ENCODE measurements around the gene G6PC3. TPM values are rescaled to one million over a fixed set of nuclear protein-coding genes. Genes with fewer than 3 reads are reported as not detected.

G6PC3 gene
- total RNA-seq, 1 experiment from 2014 or later: 105 TPM

- no peak overlapping the region for H3T11ph ChIP-seq (ENCODE audit: low read length)
- H3K79me1 ChIP-seq (ENCODE audit: insufficient read depth, low read depth, low read length, poor library complexity, severe bottlenecking): no peaks in the 10 kb centered on the region
- no CpG with 5 or more reads among the region's 5 CpGs for WGBS (ENCODE audit: extremely low coverage, insufficient read length, low lambda C conversion rate)
- no peak overlapping the region for H4K91ac ChIP-seq (ENCODE audit: insufficient read length, low read depth, low read length)
- Mint-ChIP-seq H3K27ac (peak overlapping the region; percentile 75 to 93 (median 88); a peak in 6 of 7 replicates), H3K4me3 (0 out of 5 replicates have a peak overlapping the region, but pooled peaks of 1 of the 2 experiments have one; percentile 18), H3K9me3 (no peaks in the 10 kb centered on the region), H3K27me3 (ENCODE audit: low read depth) (peaks cover 1% of the 10 kb centered on the region; the same call in 1 of the 2 replicates), H3K36me3 (ENCODE audit: insufficient read depth in 1 of 3, low read depth in 3 of 3) (peaks cover 27 to 47% (median 47%) of the 10 kb centered on the region in 3 experiments; a peak in 6 of 7 replicates), H3K4me1 (peaks cover 39 to 43% of the 10 kb centered on the region in 2 experiments)
- no peaks in the 10 kb centered on the region for H4K20me1 ChIP-seq (ENCODE audit: control insufficient read depth, insufficient read depth, insufficient read length)
- H3K27ac ChIP-seq (ENCODE audit: insufficient read length, low read depth, low read length): no peak overlapping the region
- no peak overlapping the region for H2BK20ac ChIP-seq (ENCODE audit: low read depth, low read length, poor library complexity, severe bottlenecking)
- no peaks in the 10 kb centered on the region for H3K9me3 ChIP-seq (ENCODE audit: control insufficient read depth, low read depth, low read length)
- H3K4me1 ChIP-seq (ENCODE audit: insufficient read depth, low read length): no peaks in the 10 kb centered on the region
- H2BK120ac ChIP-seq (ENCODE audit: low read depth, low read length, poor library complexity, severe bottlenecking): no peak overlapping the region
- H2BK12ac ChIP-seq (ENCODE audit: insufficient read length, low read depth, low read length): no peak overlapping the region
- H4K5ac ChIP-seq (ENCODE audit: insufficient read length, low read depth, low read length): no peak overlapping the region
- H3K9ac ChIP-seq (ENCODE audit: extremely low read depth, insufficient read length, low read length): no peak overlapping the region
- H2AK5ac ChIP-seq (ENCODE audit: insufficient read length, low read length): no peak overlapping the region
- no peak overlapping the region for H3K18ac ChIP-seq (ENCODE audit: insufficient read length, low read depth, low read length)
- H3K23me2 ChIP-seq (ENCODE audit: insufficient read length, low read depth, low read length, poor library complexity, severe bottlenecking): peaks cover 6% of the 10 kb centered on the region
- H3K4me2 ChIP-seq (ENCODE audit: insufficient read depth, insufficient read length, low read length): no peak overlapping the region
- H3K23ac ChIP-seq (ENCODE audit: insufficient read length, low read depth, low read length): no peak overlapping the region
- peak overlapping the region; percentile 41; the same call in 1 of the 2 replicates for H3K14ac ChIP-seq (ENCODE audit: insufficient read depth, low read length)
- H4K8ac ChIP-seq (replicated peaks; ENCODE audit: insufficient read length, low read depth, low read length): no peak overlapping the region
- H3K79me2 ChIP-seq (ENCODE audit: insufficient read depth, low read length): no peaks in the 10 kb centered on the region
- H2BK5ac ChIP-seq (ENCODE audit: insufficient read length, low read length): no peak overlapping the region
- H3K56ac ChIP-seq (ENCODE audit: insufficient read length, low read depth, low read length): no peak overlapping the region
- no peak for DNase-seq
- 0 out of 2 replicates have a peak overlapping the region, but pooled peaks have one; percentile 9 for H2BK15ac ChIP-seq (ENCODE audit: low read depth, low read length)
- no peak overlapping the region for H3K4ac ChIP-seq (ENCODE audit: low read depth, low read length)
- no peak overlapping the region for H2AFZ ChIP-seq (ENCODE audit: low read length)
- no peak for TF ChIP-seq CTCF (conservative IDR thresholded peaks at IDR 0.05)
- H3K27me3 ChIP-seq (ENCODE audit: insufficient read depth, low read length): no peaks in the 10 kb centered on the region
These were observed 15.4 kb downstream of the G6PC3 start for GRCh38 chr17:44085908-44086307.

All from H9 (cell line).